PFSK-1 (cell line): ENCODE measurements around the gene ALG9.

Experiments
- POLR2AphosphoS5 ChIP-seq: IDR thresholded peaks from 2 replicates; pipeline ENCODE4 v1.6.1; 2012; ENCODE audit warnings: low read depth, mild to moderate bottlenecking, control low read depth, low read length, moderate library complexity
- TF ChIP-seq, protein P1 (sequence below), 2 experiments: IDR thresholded peaks; 2 replicates each; pipeline versions ENCODE4 v1.6.1 to v1.8.0; 2011 to 2012; ENCODE audit warnings: low read depth in 2 of 2, low read length in 2 of 2, control low read depth in 1 of 2, inconsistent platforms in 1 of 2, mild to moderate bottlenecking in 1 of 2, moderate library complexity in 1 of 2; ENCODE audit not compliant: insufficient read depth in 1 of 2

DNA sequence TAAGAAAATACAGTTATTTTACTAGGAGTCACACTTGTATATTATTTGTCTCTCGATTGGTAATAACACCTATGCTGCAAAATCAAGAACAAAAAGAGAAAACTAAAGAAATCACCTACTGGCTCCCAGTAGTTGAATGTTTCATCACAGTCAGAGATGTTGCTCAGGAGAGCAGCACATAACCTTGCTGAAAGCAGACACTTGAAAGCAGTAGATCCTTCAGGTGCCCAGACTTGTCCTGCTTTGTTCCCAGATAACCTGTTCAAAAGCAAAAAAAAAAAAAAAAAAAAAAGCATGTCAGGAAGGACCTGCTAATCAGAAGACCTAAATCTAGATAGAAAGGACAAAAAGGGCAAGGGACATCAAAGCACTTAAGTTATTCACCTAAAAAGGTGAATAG is 1.3 kb downstream of the ALG9 start:
- TF ChIP-seq, protein P1, sequence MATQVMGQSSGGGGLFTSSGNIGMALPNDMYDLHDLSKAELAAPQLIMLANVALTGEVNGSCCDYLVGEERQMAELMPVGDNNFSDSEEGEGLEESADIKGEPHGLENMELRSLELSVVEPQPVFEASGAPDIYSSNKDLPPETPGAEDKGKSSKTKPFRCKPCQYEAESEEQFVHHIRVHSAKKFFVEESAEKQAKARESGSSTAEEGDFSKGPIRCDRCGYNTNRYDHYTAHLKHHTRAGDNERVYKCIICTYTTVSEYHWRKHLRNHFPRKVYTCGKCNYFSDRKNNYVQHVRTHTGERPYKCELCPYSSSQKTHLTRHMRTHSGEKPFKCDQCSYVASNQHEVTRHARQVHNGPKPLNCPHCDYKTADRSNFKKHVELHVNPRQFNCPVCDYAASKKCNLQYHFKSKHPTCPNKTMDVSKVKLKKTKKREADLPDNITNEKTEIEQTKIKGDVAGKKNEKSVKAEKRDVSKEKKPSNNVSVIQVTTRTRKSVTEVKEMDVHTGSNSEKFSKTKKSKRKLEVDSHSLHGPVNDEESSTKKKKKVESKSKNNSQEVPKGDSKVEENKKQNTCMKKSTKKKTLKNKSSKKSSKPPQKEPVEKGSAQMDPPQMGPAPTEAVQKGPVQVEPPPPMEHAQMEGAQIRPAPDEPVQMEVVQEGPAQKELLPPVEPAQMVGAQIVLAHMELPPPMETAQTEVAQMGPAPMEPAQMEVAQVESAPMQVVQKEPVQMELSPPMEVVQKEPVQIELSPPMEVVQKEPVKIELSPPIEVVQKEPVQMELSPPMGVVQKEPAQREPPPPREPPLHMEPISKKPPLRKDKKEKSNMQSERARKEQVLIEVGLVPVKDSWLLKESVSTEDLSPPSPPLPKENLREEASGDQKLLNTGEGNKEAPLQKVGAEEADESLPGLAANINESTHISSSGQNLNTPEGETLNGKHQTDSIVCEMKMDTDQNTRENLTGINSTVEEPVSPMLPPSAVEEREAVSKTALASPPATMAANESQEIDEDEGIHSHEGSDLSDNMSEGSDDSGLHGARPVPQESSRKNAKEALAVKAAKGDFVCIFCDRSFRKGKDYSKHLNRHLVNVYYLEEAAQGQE (IDR thresholded peaks at IDR 0.05; ENCODE audit: insufficient read depth in 1 of 2, low read depth in 2 of 2, low read length in 2 of 2) = no peak
- TF ChIP-seq POLR2AphosphoS5 = no peak
